ENCODE results near the gene CFAP46.
A peak's percentile ranks its signal among the peaks of the same experiment; 100 is the strongest.
"Not testable (repeated sequence)": the region's sequence is repeated elsewhere in the genome, so short reads cannot be mapped to it uniquely, and the experiment has no call there.

CFAP46 gene

GRCh38 chr10:132962623-132963429 is 20.5 kb upstream of the CFAP46 start:
- DNase-seq = no peak

GRCh38 chr10:132961787-132962622 is 19.6 kb upstream of the CFAP46 start:
- peak; percentile 56 to 68 for DNase-seq

DNA sequence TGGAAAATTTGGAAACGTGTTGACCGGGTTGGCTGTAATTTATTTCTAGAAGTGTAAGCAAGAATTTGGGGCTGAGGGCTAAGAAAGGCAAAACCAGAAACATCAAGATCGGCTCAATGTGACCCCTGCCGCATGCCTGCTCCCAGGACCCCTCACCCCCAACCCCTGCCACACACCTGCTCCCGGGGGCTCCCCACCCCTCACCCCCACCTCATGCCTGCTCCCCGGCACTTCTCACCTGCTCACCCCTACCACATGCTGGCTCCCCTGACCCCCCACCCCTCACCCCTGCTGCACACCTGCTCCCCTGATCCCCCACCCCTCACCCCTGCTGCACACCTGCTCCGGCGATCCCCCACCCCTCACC is 19.0 kb upstream of the CFAP46 start:
- DNase-seq = no peak

DNA sequence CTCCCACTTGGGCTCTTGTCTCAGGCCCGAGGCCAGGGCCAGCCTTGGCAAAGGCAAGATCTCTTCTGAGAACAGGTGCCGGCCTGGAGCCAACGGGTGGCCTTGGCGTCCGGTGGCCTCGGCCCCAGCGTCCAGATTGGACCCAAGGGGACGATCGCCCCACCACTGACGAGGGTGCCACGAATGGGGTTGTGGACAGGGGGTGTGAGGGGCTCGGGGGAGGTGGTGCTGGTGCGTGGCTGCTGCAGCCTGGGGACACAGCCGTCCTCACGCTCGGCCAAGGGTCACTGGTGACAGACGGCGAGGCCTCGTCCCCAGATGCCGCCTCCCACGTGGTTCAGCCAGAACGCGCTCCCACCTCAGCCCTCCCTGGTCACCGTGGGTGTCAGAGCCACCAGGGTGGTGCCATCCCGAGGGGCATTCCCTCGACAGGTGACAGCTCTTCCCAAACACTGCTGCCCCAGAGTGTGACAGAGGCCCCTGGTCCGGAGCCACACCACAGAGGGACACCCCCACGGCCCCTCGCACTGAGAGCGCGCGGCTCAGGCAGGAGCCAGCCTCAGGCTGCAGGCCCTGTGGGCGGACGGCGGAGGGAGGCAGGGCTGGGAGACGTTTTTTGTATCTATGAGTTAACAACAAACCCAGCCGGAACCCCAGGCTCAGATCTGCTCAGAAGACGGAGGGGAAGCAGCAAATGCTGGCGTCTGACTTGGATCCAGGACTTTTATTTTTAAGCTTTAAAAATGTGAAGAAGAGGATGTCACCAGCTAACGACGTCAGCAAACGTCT is 18.5 kb upstream of the CFAP46 start:
- DNase-seq = no peak

GRCh38 chr10:132960071-132960472 is 17.7 kb upstream of the CFAP46 start:
- no peak for DNase-seq

- DNase-seq = no peak
Measured at GRCh38 chr10:132959559-132959961, 17.2 kb upstream of the CFAP46 start.

GRCh38 chr10:132958883-132959558 is 16.7 kb upstream of the CFAP46 start:
- DNase-seq = no peak

DNA sequence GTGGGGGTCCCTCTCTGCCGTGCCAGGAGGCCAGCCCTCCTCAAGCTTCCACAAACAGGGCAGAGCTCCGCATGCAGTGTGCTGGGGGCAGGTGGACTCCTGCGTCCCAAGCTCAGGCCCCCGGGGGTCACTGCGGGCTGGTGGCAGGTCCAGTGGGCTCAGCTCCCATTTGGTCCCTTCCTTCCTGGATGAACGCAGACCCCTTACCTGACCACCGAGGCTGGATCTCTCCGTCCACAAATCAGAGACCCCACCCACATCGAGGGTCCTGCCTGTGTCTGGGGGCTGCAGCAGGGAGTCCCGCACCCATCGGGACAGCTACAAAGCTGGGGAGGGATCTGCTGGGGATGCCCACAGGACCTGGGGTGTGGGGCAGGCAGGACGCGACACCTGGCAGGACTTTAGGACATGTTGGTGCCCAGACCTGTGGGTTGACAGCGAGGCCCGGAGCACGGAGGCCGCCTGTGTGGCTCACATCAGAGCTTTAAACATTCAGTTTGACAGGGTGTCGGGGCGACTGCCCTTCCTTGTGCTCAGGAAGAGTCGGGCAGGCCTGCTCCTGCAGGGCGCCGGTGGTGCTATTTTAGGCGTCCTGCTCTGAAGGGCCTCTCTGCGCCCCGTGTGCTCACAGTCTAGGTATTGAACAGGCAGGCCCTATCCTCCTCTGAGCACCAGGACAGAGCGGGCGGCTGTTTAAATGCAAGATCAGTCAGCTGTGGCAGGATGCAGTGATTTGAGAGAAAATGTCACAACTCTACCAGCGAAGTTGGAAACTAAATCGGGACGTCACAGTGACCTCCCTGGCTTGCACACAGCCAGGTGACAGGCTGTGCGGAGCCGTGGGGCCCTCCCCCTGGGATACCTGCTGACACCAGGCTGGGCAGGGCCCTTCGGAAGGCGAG is 15.9 kb upstream of the CFAP46 start:
- no peak for DNase-seq

DNA sequence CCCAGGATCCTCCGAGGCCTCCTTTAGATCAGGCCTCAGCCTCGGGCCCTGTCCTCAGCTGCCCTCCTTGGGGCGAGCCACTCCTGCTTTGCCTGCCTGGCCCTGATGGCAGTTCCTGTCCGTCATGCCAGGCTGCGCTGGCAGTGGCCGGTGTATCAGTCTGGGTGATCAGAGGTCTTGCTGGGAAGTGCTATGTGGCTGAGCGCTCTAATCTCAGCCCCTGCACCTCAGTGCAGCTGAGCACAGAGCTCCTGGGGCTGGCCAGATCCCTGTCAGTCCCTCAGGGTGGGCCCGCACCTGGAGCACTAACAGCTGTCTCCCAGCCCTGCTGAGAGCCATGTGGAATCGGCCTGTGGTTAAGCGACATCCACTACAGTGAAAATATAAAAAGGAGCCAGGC is 14.8 kb upstream of the CFAP46 start:
- DNase-seq = no peak

- not testable (repeated sequence) for DNase-seq
Measured at GRCh38 chr10:132956259-132956658, 13.9 kb upstream of the CFAP46 start.

DNA sequence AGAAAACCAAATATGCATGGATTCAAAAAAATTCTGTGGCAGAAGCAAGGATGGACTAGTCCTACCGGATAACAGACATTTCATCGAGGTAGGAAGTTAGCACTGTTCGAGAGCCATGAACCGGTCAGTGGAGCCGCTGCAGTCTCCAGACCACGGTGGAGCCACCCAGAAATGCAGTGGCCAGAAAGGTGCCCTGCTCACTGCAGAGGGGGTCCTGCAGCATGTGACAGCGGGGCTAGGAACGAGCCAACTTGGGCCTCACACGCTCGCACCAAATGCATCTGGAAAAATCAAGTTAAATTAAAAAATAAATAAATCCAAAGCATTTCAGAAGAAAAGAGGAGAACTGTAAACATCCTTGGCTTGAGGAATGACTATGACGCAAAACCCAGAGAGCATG is 13.1 kb upstream of the CFAP46 start:
- no peak for DNase-seq

DNA sequence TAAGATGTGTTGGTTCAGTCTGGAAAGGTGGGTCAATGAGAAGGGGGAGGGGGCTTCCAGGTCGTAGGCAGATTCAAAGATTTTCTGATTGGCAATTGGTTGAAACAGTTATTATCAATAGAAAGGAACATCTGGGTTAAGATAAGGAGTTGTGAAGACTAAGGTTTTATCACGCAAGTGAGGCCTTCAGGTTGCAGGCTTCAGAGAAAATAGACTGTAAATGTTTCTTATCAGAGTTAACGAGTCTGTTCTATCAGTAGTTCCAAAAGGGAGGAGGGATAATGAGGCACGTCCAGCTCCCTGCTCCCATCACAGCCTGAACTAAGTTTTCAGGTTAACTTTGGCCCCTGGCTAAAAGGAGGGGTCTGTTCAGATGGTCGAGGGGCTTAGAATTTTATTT is 11.1 kb upstream of the CFAP46 start:
- DNase-seq = no peak

DNA sequence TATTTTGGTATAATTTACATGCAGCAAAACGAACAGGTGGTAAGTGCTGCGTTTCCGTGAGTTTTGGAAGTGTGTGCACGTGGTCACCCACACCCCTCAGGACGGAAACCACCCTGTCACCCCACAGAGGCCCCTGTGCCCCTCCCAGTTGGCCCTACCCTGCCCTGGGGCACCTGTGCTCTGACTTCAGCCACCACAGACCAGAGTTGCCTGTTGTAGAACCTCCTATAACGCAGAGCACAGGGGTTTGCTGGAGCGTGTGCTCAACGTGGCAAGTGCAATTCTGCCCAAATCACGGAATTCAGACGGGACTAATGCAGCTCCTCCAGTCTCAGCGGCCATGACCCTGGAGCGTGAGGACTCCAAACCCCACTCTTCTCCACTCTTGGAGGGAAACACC is 9.6 kb upstream of the CFAP46 start:
- no peak for DNase-seq

- no peak for DNase-seq
Measured at GRCh38 chr10:132948351-132948750, 6.0 kb upstream of the CFAP46 start.

- no peak for DNase-seq
Measured at GRCh38 chr10:132947843-132948242, 5.5 kb upstream of the CFAP46 start.

- no peak for DNase-seq
Measured at GRCh38 chr10:132946806-132947546, 4.6 kb upstream of the CFAP46 start.

- DNase-seq = no peak
Measured at GRCh38 chr10:132946311-132946710, 3.9 kb upstream of the CFAP46 start.

DNA sequence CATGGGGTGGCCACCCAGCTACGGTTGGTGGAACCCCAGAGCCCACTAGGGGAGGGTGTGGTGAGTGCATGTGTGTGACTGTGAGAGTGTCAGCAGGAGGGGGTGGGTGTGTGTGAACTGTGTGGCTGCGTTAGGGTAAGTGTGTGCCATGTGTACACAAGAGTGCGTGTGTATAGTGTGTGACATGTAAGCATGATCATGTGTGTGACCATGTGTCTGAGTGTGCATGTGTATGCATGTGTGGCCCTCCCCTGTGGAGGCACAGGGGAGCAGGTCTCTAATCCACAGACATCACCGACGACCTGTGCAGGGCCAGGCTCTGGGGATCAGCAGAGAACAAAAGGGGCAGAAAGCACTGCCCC is 3.5 kb upstream of the CFAP46 start:
- no peak for DNase-seq

- DNase-seq = no peak
Measured at GRCh38 chr10:132945125-132945893, 2.9 kb upstream of the CFAP46 start.

DNA sequence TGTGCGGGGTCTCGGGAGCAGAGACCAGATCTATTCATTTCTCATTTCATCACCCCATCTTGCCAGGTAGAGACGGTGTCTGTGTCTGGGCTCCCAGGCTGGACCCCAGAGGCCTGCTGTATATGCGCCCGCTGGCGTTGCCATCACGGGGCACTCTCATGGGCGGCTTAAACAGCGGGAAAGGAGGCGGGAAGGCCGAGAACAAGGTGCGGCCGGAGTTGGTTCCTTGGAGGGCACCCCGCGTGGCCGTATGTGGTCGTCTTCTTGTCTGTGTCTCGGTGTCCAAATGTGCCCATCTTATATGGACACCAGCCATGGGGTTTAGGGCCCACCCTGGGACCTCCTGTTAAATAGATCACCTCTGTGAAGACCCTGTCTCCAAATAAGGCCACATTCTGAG is 2.1 kb upstream of the CFAP46 start:
- no peak for DNase-seq

Data from stimulated activated CD4-positive, alpha-beta T cell treated with anti-CD3 and anti-CD28 coated beads, Interleukin-4, amount 100 ng/mL, for 4 hours (primary cell).